AG09319 (cell line): ENCODE results near the gene RASAL2.

Experiments
- DNase-seq: peaks from one replicate; pipeline ENCODE4 v3.0.0-alpha.2; 2010; ENCODE audit warnings: low read depth; ENCODE audit errors: extremely low read depth
- TF ChIP-seq, protein P1 (sequence below): IDR thresholded peaks from 2 replicates; pipeline ENCODE4 v1.5.1; 2011; ENCODE audit warnings: low read depth, mild to moderate bottlenecking, inconsistent platforms, low read length, moderate library complexity

The RASAL2 gene

DNA sequence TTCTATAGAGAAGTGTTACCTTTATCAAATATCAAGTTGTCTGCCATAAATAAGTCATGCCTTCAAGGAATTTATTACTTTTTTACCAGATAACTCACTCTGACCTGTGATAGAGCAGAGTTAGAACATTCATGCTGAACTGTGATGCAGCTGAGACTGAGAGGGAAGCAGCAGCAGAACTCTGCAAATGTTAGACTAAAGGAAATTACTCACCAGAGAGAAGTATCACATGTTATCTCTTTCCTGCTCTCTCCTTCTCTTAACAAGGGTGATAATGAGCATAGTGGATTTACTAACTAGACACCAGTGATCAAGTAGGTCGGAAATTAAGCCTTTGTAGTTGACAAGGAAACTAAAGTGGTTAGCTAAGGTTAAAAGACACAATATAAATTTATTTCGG lies 181.6 kb downstream of the RASAL2 start:
- DNase-seq, result no peak
- TF ChIP-seq, protein P1, sequence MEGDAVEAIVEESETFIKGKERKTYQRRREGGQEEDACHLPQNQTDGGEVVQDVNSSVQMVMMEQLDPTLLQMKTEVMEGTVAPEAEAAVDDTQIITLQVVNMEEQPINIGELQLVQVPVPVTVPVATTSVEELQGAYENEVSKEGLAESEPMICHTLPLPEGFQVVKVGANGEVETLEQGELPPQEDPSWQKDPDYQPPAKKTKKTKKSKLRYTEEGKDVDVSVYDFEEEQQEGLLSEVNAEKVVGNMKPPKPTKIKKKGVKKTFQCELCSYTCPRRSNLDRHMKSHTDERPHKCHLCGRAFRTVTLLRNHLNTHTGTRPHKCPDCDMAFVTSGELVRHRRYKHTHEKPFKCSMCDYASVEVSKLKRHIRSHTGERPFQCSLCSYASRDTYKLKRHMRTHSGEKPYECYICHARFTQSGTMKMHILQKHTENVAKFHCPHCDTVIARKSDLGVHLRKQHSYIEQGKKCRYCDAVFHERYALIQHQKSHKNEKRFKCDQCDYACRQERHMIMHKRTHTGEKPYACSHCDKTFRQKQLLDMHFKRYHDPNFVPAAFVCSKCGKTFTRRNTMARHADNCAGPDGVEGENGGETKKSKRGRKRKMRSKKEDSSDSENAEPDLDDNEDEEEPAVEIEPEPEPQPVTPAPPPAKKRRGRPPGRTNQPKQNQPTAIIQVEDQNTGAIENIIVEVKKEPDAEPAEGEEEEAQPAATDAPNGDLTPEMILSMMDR, result no peak

DNA sequence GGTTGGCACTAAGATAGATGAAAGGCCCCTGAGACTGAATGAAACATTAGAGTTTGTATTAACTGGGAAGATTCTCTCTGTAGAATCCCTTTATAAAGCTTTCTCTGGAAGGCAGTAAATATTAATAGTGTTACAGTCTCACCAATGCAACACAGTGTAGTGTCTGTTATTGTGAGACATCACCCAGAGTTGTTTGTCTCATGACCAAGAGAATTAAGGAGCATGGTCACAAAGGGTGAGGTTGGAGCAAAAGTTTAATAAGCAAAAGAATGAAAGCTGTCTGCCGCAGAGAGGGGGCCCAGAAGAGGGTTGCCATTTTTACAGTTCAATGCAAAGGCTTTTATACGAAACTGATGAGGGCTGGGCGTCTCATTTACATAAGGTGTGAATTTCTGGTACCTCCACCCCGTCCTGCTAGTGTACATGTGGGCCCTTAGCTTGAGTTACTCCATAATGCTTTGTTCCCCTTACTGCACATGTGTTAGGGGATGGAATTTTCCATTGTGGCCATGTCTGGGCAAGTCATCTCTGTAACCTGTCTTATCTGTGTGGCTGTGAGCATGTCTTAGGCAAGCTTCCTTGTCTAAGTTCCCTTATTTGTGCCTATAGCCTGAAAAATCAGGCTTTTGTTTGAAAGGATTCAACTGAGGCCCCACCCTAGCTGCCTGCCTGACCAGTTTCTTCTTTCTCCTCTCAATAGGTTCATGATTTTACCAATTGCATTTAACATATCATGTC lies 184.1 kb downstream of the RASAL2 start:
- TF ChIP-seq, protein P1, result no peak
- DNase-seq, result no peak

DNA sequence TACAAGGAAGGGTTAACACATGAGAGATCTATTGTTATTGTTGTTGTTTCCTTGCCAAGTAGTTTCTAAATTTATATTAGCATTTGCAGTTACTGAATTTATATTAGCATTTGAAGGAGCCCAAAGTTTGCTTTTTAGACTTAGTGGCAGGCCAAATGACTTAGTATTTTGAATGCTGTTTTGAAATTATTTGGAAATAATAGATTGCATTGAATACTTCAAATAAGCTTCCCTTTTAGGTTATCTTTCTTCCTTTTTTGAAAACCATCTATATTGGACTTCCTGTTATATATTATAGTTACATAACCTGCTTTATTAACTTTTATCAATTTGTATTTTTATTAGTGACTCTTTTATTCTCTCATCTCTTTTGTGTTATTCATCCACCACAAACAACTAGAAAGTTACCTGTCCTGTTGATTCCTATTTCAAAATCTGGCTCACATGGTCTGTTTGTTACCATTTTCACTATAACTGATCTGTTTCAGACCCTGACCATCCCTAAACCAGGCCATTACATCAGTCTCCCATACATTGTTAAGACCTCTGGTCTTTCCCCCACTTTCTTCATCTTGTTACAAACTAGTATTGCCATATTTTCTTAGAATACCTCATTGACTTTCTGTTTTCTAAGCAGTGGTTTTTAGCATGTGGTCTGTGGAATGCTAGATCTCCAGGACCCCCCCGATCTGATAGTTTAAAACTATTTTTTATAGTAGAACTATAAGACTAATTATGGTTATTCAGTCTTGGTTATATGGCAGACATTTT lies 185.2 kb downstream of the RASAL2 start:
- TF ChIP-seq, protein P1, result no peak

GRCh38 chr1:178282949-178283367 lies 189.1 kb downstream of the RASAL2 start:
- TF ChIP-seq, protein P1, result peak; percentile 60
- DNase-seq, result peak; percentile 28

More for the DNA sequence above, 185.2 kb downstream of the RASAL2 start:
- no peak for DNase-seq

DNA sequence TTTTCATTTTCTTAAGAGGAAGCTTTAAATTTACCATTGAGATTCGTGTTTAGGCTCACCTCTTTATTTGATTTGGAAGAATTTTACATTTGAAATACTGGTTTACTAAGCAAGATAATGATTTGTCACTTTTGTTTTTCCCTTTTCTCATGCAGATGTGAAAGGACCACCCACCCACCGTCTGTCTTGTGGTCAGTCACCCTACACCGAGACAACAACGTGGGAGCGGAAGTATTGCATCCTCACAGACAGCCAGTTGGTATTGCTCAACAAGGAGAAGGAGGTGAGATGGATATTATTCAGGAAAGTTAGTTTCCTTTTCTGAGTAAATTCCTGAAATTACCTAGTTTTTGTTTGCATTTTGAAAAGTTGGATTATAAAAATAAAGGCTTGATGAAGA lies 189.5 kb downstream of the RASAL2 start:
- DNase-seq, result no peak
- TF ChIP-seq, protein P1, result no peak

- DNase-seq, result no peak
- TF ChIP-seq, protein P1, result no peak
Measured at GRCh38 chr1:178284058-178284457, 190.2 kb downstream of the RASAL2 start.

GRCh38 chr1:178291166-178291565 lies 197.3 kb downstream of the RASAL2 start:
- TF ChIP-seq, protein P1, result no peak
- no peak for DNase-seq
